Psoas muscle (tissue), 8 donors: ENCODE data around the gene WWOX. TPM values are rescaled to one million over a fixed set of nuclear protein-coding genes. Genes with fewer than 3 reads are reported as not detected.

ENCODE experiments used
- ATAC-seq, 4 donors: fragments of 200-7000 bp; cut with Tn5 transposase; one replicate each; pipeline ENCODE4 v1.9.1; 2020; ENCODE audit warnings: moderate library complexity in 3 of 4, mild to moderate bottlenecking in 2 of 4
- DNase-seq, 2 donors: peaks; one replicate each; pipeline ENCODE4 v3.0.0-alpha.2; 2020
- H3K27ac ChIP-seq: fragments of 200-600 bp; one replicate; pipeline ENCODE4 v1.8.0; 2022
- H3K27me3 ChIP-seq, 3 donors: fragments of 200-600 bp in 1 of 3; one replicate each; pipeline versions ENCODE4 v1.6.1 to v1.8.0; 2013 to 2022; ENCODE audit warnings: low read length in 2 of 3, mild to moderate bottlenecking in 2 of 3, moderate library complexity in 1 of 3; ENCODE audit not compliant: insufficient read depth in 3 of 3
- H3K36me3 ChIP-seq, 2 donors: fragments of 200-600 bp in 1 of 2; one replicate each; pipeline versions ENCODE4 v1.6.1 to v1.8.0; 2013 to 2022; ENCODE audit warnings: low read depth in 1 of 2, mild to moderate bottlenecking in 1 of 2, moderate library complexity in 1 of 2; ENCODE audit not compliant: insufficient read depth in 1 of 2
- H3K4me1 ChIP-seq: fragments of 200-600 bp; one replicate; pipeline ENCODE4 v1.8.0; 2022
- H3K4me3 ChIP-seq: fragments of 200-600 bp; one replicate; pipeline ENCODE4 v1.8.0; 2022; ENCODE audit warnings: mild to moderate bottlenecking
- H3K9me3 ChIP-seq: fragments of 200-600 bp; one replicate; pipeline ENCODE4 v1.8.0; 2022
- WGBS, 3 donors: extraction: QIAGEN DNeasy Blood & Tissue Kit; methylation state at CpG; one replicate each; pipeline versions ENCODE4 v1.1.6 to v1.1.7; 2013; 5-methylcytosine and 5-hydroxymethylcytosine counted together
- intact Hi-C, 2 donors: fragments of 100-400 bp; cut with DNase I; formaldehyde crosslinking; loops; one replicate each; pipeline versions ENCODE4 v1.11.0 to v1.14.2; 2022
- polyA plus RNA-seq, 3 donors: library from polyadenylated mRNA; stranded (reverse); fragments of 200-250 nt; gene quantifications; one replicate each; pipeline ENCODE4 v1.2.3, GENCODE V29; 2013
- total RNA-seq, 4 donors: library from RNA; stranded (reverse); fragmentation: NEBNext Ultra II Directional in 2 of 4; extraction: Animal tissue kit (Norgen Biotek cat#: 25700) in 2 of 4; gene quantifications; one replicate each; pipeline versions ENCODE4 v1.2.1 to v1.2.4, GENCODE V29; 2021 to 2023
- TF ChIP-seq, protein P1 (sequence below): fragments of 200-600 bp; IDR thresholded peaks from one replicate; pipeline ENCODE4 v1.8.0; 2022; ENCODE audit warnings: antibody characterized with exemption
- donor health status: healthy with polysubstance abuse.
- donor health status: DM: no; HTN: no; CAD: no; lungs with moderate emphysema.
- donor health status: Bipolar disorder and iron deficiency.
- donor health status: healthy.
- donor health status: DM: yes; HTN: yes; CAD: no.
- donor health status: DM: no; HTN: no; CAD: no.
- donor health status: DM: no; HTN: no; CAD: no.
- donor health status: DM: yes; HTN: yes; CAD: no.

WWOX gene
- total and polyA plus RNA-seq, 7 donors, result 3.1 to 6.6 (median 5.0) TPM

DNA sequence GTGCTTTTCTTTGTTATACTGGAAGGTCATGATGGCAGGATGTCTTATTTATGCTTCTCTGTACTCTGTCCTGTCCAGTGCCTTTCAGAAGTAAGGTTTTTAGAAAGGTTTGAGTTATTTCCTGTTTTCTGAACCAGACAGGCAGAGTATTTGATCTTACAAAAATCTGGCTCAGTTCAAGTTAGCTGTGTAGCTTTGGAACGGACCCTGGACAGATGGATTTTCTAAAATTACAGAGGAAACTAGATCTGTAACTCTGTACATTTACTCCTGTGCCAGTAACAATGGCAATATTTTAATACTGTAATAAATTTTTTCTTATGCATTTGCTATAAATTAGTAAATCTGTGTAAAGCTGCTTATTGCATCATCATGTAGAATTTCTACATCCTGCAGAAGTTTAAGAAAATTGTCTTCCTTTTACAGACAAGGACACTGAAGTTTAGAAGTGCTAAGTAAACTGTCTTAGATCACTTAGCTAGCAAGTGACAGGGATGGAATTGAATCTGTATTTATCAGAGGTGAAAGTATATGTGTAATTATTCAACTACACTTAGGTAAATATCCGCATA is 347.6 kb downstream of the WWOX start:
- H3K4me1 ChIP-seq, result no peaks in the 10 kb centered on the region
- no peak overlapping the region for H3K27ac ChIP-seq
- no peak overlapping the region for H3K4me3 ChIP-seq
- no peaks in the 10 kb centered on the region for H3K27me3 ChIP-seq
- H3K36me3 ChIP-seq, result no peaks in the 10 kb centered on the region
- ATAC-seq (no peak), DNase-seq (no peak)
- H3K9me3 ChIP-seq, result no peaks in the 10 kb centered on the region
- 61 to 68% (median 62%) methylated on average over 2 of the region's 2 CpGs for WGBS, 3 donors
- intact Hi-C loops, result no loop called here
- TF ChIP-seq, protein P1, sequence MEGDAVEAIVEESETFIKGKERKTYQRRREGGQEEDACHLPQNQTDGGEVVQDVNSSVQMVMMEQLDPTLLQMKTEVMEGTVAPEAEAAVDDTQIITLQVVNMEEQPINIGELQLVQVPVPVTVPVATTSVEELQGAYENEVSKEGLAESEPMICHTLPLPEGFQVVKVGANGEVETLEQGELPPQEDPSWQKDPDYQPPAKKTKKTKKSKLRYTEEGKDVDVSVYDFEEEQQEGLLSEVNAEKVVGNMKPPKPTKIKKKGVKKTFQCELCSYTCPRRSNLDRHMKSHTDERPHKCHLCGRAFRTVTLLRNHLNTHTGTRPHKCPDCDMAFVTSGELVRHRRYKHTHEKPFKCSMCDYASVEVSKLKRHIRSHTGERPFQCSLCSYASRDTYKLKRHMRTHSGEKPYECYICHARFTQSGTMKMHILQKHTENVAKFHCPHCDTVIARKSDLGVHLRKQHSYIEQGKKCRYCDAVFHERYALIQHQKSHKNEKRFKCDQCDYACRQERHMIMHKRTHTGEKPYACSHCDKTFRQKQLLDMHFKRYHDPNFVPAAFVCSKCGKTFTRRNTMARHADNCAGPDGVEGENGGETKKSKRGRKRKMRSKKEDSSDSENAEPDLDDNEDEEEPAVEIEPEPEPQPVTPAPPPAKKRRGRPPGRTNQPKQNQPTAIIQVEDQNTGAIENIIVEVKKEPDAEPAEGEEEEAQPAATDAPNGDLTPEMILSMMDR, result no peak

DNA sequence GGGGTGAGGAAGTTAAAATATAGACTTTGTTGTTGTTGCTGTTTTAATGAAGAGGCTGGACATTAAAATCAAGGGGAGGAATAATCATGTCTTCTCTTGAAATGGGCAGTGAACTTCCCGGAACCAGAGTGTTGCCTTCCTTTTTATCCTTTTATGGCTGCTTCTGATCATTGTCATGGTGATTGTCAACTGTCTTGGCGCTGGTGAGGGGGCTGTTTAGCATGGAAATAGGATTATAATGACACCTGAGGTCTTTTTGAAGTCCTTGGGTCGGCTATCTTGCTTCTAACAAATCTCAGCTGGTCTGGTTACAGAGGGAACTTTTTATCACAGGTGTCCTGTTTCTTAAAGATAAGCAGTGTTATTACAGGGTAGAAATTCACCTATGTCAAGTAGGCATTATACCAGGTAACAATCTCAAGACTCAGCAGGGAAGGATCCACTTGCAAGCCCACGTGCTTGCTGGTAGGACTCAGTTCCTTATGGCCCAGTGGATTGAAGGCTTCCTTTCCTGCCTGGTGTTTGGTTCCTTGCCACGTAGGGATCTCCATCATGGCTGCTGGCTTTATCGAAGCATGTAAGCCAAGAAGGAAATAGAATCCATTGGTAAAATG is 349.3 kb downstream of the WWOX start:
- Histone ChIP-seq H3K27ac (no peak overlapping the region), H3K9me3 (no peaks in the 10 kb centered on the region), H3K27me3 (no peaks in the 10 kb centered on the region), H3K4me3 (no peak overlapping the region), H3K4me1 (no peaks in the 10 kb centered on the region), H3K36me3 (no peaks in the 10 kb centered on the region)
- intact Hi-C loops, result no loop called here
- no peak for DNase-seq
- TF ChIP-seq, protein P1, result no peak
- 78 to 83% (median 80%) methylated on average over 6 of the region's 6 CpGs for WGBS, 3 donors
- ATAC-seq, result no peak

DNA sequence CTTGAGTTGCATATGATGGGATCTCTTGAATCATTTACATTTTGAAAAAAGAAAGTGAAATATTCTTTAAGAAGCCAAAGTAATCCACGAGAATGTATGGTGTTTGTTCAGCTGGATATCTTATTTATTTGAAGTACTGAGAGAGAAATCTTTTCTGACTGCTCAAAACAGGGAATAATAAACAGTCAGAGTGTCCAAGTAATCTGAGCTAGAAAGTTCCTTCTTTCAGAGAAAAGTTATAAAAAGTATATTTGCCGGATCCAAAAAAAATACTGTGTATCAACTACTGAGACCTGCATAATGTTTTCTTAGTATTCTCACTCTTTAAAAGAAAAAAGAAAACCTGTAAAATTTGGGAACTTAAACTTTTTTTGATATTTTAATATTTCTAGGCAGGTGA is 350.8 kb downstream of the WWOX start:
- TF ChIP-seq, protein P1, result no peak
- H3K4me3 ChIP-seq, result no peak overlapping the region
- WGBS, 3 donors, result 56 to 72% (median 58%) methylated on average over 2 of the region's 2 CpGs
- H3K4me1 ChIP-seq, result no peaks in the 10 kb centered on the region
- no peaks in the 10 kb centered on the region for H3K27me3 ChIP-seq
- H3K36me3 ChIP-seq, result no peaks in the 10 kb centered on the region
- DNase-seq (no peak), ATAC-seq (no peak)
- H3K9me3 ChIP-seq, result no peaks in the 10 kb centered on the region
- H3K27ac ChIP-seq, result no peak overlapping the region
- intact Hi-C loops, result no loop called here

DNA sequence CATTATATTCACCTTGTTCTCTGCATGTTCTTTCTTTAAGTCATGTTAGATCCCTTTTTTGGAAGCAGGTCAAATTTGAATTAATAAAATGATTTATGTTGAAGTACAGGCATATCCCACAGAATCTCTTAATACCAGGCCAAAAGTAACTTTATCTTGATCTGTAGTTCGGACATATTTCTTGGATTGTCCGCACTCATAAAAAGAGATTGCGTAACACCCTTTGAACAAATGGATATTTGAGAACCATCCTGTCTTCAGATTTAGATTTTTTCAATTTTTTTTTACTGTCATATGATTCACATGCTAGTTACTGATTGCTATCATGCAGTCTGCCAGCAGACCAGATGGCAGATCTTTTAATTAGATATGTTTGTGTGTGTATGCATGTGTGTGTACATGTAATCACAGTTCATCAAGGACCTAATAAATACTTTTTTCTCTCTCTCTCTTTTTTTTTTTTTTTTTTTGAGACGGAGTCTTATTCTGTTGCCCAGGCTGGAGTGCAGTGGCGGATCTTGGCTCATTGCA is 352.6 kb downstream of the WWOX start:
- Histone ChIP-seq H3K4me3 (no peak overlapping the region), H3K27me3 (no peaks in the 10 kb centered on the region), H3K36me3 (no peaks in the 10 kb centered on the region), H3K9me3 (no peaks in the 10 kb centered on the region), H3K27ac (no peak overlapping the region), H3K4me1 (no peaks in the 10 kb centered on the region)
- ATAC-seq, result no peak
- TF ChIP-seq, protein P1, result no peak
- DNase-seq, result no peak
- 69 to 88% (median 77%) methylated on average over 5 of the region's 5 CpGs for WGBS, 3 donors
- intact Hi-C loops, result no loop called here
